ENCODE data around the gene CDHR1.
"Not testable (repeated sequence)": the region's sequence is repeated elsewhere in the genome, so short reads cannot be mapped to it uniquely, and the experiment has no call there.

CDHR1 gene

DNA sequence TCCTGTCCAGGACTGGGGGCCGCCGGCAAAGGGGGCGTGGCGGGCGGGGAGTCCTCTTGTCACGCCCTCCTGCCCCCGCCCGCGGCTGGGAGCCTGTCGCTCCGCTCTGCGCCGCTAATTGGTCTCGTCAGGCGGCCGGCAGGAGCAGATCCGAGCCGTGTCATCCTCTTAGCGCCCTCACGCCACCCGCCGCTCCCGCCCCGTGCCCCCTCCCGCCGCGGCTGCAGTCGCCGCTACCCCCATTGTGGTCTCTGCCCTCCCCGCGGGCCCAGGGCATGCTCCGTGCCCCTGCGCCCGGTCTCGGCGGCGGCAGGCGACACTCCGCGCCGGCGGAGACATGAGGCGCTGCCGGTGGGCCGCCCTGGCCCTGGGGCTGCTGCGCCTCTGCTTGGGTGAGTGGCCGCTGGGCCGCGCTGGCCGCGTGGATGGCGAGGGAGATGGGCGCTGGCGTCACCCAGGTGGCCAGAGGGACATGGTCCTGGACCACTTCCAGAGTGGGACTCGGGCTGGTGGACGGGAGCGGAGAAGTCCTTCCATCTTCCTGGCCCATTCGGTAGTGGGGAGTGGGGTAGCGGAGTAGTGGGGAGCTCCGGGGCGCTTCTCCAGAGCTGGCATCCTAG is at the start of gene CDHR1:
TSS of gene CDHR1 (plus strand) at position 114 of the 620 bp plus-strand sequence. CDS start at position 338, 224 bp downstream.
- DNase-seq (ENCODE audit: low read depth in 2 of 2) = no peak

DNA sequence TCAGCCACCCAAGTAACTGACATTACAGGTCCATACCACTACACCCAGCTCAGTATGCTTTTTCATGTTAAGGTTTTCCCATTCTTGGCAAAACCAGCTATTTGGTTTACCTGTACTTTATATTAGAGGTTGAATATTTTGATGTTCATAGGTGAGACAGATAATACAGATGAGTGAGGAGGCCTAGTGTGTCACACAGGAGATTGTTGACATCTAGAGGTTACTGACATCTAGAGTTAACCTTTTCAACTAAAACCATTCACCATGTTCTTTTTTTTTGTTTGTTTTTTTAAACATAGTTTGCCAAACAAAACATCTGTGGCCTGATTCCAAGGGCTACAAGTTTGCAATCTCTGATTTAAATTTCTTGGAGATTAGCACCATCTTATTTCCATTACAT is 47.0 kb upstream of the CDHR1 start:
- no peak for DNase-seq (ENCODE audit: low read depth in 2 of 2)

DNA sequence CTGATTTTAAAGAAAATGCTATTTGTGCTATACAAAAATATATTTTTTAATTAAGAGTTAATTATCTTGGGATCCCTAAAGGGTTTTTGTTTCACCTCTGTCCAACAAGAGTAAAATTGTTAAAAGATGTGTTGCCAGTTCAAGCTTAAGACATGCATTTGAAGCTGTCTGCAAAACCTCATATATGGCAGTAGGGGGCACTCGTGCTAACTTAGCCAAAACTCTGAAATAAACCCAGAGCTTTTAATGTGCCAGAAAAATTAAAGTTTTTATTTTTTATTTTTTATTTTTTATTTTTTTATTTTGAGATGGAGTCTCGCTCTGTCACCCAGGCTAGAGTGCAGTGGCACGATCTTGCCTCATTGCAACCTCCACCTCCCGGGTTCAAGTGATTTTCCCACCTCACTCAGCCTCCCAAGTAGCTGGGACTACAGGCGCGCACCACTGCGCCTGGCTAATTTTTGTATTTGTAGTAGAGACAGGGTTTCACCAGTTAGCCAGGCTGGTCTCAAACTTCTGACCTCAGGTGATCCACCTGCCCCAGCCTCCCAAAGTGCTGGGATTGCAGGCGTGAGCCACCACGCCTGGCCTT is 46.2 kb upstream of the CDHR1 start:
- not testable (repeated sequence) for DNase-seq (ENCODE audit: low read depth in 2 of 2)

DNA sequence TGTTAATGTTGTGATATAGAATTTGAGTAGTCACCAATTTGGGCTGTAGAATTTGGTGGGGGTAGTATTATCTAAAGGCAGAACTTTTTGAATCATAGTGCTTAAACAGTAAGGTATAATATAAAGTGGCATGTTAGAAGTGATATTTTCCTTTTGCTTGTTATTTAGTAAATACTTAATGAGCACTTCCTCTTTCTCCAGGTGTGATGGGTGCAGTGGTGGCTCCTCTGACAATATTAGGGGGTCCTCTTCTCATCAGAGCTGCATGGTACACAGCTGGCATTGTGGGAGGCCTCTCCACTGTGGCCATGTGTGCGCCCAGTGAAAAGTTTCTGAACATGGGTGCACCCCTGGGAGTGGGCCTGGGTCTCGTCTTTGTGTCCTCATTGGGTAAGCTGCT is 44.5 kb upstream of the CDHR1 start:
- no peak for DNase-seq (ENCODE audit: low read depth in 2 of 2)

GRCh38 chr10:84152769-84153168 is 41.6 kb upstream of the CDHR1 start:
- no peak for DNase-seq (ENCODE audit: low read depth in 2 of 2)

GRCh38 chr10:84155521-84155920 is 38.8 kb upstream of the CDHR1 start:
- no peak for DNase-seq (ENCODE audit: low read depth in 2 of 2)

DNA sequence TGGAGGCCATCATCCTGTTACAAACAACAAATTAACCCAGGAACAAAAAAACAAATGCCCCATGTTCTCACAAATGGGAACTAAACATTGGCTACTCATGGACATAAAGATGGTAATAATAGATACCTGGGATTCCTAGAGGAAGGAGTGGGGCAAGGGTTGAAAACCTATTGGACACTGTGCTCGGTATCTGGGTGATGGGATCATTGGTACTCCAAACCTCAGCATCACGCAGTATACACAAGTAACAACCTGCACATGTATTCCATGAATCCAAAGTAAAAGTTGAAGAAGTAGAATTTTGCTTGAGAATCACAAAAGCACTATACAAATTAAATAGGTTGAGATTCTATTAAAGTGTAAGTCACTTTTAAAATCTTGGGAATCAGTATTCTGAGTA is 38.3 kb upstream of the CDHR1 start:
- DNase-seq (ENCODE audit: low read depth in 2 of 2) = no peak

DNA sequence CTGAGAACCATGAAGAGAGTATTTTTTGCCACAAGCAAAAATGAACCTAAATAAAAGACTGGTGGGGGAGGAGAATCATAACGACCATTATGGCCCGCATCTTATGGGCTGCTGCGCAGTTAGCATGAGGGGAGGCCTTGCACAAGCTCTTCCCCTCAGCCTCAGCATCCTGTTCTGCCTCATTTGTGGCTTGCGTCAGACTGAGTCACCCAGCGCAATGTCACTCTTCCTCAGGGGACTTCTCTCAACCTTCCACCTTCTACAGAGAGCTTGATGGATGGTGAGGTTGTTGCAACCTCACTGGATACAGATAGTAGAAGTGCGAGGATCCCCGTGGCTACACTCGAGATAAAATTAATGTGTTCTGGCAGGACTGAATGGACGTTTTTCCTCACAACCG is 37.6 kb upstream of the CDHR1 start:
- no peak for DNase-seq (ENCODE audit: low read depth in 2 of 2)

DNA sequence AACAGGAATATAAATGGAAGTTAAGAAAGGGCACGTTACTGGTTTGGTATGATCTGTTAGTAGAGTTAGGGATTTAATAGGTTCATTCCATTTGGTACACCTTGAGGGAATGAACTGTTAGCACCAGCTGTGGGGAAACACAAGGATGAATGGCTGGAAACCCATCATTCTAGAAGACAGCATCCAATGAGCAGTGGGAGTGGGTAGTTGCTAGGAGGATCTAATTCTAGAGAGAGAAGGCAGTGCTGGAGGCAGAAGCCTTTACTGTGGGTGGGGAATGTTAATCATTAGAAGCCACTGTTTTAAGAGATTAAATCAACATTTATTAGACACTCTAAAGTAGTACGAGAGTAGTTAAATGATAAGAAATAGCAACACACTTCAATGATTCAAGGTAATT is 36.3 kb upstream of the CDHR1 start:
- DNase-seq (ENCODE audit: low read depth in 2 of 2) = no peak

DNA sequence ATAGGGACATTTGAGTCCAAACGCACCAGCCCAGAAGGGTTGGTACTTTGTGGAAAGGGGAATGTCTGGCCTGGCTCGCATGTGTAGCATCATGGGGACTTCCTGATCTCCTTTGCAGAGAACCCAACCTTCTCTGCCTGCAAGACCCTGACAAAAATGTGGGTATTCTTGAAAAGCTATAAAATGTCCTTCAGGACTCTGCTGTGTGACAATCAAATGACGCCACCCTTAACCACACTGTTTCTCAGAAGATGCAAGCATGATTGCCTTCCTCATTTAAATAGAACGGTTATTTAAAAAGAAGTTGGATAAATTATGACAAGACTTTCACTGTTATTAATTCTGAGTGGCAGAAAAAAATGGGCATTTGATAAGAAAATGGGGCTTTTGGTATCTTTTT is 35.8 kb upstream of the CDHR1 start:
- no peak for DNase-seq (ENCODE audit: low read depth in 2 of 2)

DNA sequence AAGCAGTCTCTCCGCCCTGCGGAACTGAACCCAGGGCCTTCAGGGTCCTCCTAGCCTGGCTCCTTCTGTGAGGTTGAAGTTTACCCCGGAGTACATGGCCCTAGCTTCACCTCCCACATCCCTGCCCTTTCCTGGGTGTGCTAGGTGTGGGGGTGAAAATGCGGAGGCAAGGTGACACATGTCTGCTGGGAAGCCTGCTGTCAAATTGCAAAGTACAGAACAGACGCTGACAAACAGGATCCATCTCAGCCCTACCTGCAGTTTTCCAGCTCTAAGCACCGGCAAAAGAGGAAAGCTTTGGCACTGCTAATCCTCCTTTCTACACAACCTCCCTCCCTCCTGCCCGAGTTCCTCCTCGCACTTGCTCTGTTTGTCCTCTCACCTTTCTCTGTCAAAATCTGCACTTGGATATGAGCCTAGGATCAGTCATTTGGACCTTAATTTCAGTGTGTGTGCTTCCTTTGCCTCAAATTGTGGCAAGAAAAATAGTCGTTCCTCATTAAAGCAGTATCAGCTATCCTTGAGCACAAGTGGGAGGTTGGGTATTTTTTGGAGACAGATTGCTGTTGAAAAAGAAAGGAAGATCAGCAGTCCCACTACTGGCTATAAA is 35.2 kb upstream of the CDHR1 start:
- no peak for DNase-seq (ENCODE audit: low read depth in 2 of 2)

DNA sequence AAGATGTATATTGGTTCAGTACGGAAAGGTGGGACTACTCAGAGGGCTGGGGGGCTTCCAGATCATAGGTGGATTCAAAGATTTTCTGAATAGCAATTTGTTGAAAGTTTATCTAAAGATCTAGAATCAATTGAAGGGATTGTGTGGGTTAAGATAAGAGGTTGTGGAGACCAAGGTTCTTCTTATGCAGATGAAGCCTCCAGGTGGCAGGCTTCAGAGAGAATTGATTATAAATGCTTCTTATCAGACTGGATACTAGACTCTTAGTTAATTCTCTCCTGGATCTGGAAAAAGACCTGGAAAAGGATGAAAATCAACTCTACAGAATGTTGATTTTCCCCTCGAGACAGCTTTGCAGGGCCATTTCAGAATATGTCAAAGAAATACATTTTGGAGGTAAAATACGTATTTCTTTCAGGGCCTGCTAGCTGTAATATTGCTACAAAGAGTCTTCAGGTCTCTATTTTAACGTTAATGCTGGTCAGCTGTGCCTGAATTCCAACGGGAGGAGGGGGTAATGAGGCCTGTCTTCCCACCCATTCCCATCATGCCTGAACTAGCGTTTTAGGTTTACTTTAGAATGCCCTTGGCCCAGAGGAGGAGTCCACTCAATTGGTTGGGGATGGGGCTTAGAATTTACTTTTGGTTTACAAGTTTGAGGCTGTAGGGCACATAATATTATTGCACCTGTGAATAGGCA is 33.5 kb upstream of the CDHR1 start:
- no peak for DNase-seq (ENCODE audit: low read depth in 2 of 2)

DNA sequence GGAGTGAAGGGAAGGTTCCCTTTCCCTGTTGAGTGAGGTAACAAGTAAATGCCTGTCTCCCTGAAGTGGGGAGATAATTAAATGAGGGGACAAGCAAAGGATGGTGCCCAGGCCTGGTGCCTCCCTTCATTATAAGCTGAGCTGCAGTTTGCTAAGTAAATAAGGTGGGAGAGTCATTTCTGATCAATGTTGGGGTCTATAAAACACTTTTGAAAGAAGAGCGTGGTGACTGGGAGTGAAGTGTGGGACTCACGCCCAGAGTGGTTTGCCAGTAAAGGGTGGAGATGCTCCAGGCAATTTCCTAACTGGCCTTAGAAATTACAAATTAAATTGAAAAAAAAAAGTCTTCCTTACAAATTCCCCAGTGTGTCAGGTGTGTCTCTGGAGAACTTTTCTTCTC is 30.3 kb upstream of the CDHR1 start:
- no peak for DNase-seq (ENCODE audit: low read depth in 2 of 2)

- DNase-seq (ENCODE audit: low read depth in 2 of 2) = no peak
Observed at GRCh38 chr10:84164442-84164841, 29.9 kb upstream of the CDHR1 start.

DNA sequence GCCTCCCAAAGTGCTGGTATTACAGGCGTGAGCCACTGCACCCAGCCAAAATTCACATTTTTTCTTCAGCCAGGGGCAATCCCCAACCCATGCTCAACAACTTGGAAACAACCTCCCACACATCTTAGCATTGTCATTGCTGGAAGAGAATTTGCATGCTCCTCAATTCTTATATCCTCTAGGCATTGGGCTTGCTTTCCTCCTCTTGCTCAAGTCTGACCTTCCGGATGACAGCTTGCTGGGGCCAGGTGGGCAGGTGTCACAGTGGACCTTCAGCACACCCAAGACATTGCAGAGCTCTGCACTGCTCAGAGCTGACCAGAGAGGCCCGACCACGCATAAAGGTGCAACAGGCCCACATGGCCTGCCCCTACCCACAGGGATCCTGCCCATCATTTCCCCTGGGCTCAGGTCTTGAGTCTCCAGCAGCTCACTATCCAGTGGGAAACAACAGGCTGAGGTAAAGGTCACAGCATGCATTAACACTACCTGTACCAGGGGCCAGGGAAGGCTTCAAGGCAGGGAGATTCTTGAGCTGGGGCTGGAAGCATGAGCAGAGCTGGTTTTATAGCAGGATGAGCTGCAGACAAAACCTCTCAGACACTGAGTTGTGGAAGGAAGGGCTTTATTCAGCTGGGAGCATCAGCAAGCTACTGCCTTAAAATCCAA is 27.6 kb upstream of the CDHR1 start:
- DNase-seq (ENCODE audit: low read depth in 2 of 2) = no peak

GRCh38 chr10:84167289-84167653 is 27.1 kb upstream of the CDHR1 start:
- not testable (repeated sequence) for DNase-seq (ENCODE audit: low read depth in 2 of 2)

- not testable (repeated sequence) for DNase-seq (ENCODE audit: low read depth in 2 of 2)
Observed at GRCh38 chr10:84168382-84168781, 26.0 kb upstream of the CDHR1 start.

DNA sequence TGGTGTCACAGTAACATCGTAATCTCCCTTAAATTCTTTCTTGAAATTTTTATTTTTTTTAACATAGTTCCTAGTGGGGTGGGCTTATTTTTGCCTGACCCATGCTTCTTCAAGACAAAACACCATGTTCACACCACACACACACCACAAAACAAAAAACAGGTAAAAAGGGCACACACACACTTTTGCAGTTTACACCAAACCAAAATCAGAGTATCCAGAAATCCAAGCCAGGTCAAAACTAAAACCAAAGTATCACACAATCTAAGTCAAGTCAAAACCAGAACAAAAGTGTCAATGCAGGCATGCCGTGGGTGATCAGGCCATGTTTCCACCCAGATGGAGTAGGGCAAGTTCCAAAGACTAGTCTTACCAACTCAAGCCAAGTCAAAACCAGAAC is 23.1 kb upstream of the CDHR1 start:
- DNase-seq (ENCODE audit: low read depth in 2 of 2) = not testable (repeated sequence)

DNA sequence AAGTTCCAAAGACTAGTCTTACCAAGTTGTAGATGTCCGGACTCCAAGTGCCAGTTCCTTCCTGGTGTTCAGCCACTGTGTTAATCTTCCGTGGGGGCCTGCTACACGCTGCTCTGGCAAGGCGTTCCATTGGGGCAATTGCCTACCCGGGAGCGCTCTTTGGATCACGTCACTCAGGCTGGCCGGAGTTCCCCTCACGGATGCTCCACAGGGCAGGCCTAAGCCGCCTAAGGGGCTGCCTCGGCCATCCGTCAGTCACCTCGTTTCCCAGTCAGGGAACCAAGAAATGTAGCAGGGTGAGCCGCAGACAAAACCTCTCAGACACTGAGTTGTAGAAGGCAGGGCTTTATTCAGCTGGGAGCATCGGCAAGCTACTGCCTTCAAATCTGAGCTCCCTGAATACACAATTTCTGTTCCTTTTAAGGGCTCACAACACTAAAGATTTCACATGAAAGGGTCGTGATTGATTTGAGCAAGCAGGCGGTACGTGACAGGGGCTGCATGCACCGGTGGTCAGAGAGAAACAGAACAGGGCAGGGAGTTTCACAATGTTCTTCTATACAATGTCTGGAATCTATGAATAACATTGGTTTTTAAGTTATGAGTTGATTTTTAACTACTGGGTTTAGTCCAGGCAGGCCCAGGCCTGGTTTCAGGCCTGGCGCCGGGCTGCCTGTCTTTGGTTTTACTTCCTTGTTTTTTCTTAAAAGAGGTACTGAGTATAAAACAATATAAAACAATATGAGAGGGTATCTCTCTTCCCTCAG is 22.5 kb upstream of the CDHR1 start:
- DNase-seq (ENCODE audit: low read depth in 2 of 2) = not testable (repeated sequence)

- DNase-seq (ENCODE audit: low read depth in 2 of 2) = no peak
Observed at GRCh38 chr10:84172467-84173356, 21.6 kb upstream of the CDHR1 start.

- no peak for DNase-seq (ENCODE audit: low read depth in 2 of 2)
Observed at GRCh38 chr10:84173501-84173929, 20.8 kb upstream of the CDHR1 start, which contains the start of gene GPR15LG. TSS of gene GPR15LG (plus strand) at chr10:84173801. CDS start at chr10:84173852, 51 bp downstream.

Data from fibroblast of skin of left quadriceps (primary cell).